HFFc6 (cell line): ENCODE results near the gene SYT8. TPM values are rescaled to one million over a fixed set of nuclear protein-coding genes. Genes with fewer than 3 reads are reported as not detected.

Experiments
- DNase-seq: peaks from one replicate; pipeline ENCODE4 v3.0.0-alpha.2; 2018
- H3K27ac Mint-ChIP-seq: 2 replicates; pipeline ENCODE4 v1.8.0; 2020; ENCODE audit warnings: mild to moderate bottlenecking, mixed read lengths
- H3K27me3 Mint-ChIP-seq: 2 replicates; pipeline ENCODE4 v1.8.0; 2021; ENCODE audit warnings: mild to moderate bottlenecking, moderate library complexity, mixed read lengths; ENCODE audit not compliant: insufficient read depth
- H3K36me3 Mint-ChIP-seq: 2 replicates; pipeline ENCODE4 v1.8.0; 2021; ENCODE audit warnings: low read depth, mixed read lengths
- H3K4me1 Mint-ChIP-seq: 2 replicates; pipeline ENCODE4 v1.8.0; 2020; ENCODE audit warnings: low read depth, mixed read lengths
- H3K4me3 Mint-ChIP-seq: 2 replicates; pipeline ENCODE4 v1.8.0; 2020; ENCODE audit warnings: mild to moderate bottlenecking, moderate library complexity, mixed read lengths
- H3K9me3 Mint-ChIP-seq: 2 replicates; pipeline ENCODE4 v1.8.0; 2020; ENCODE audit warnings: mild to moderate bottlenecking, mixed read lengths
- CTCF ChIP-seq: fragments of 200-600 bp; sonication (generic); IDR thresholded peaks from 2 replicates; pipeline ENCODE4 v1.5.0; 2021; ENCODE audit warnings: antibody characterized with exemption, mild to moderate bottlenecking
- total RNA-seq, 6 experiments: library from RNA; stranded (reverse); fragmentation: NEBNext Ultra II Directional; extraction: Animal tissue kit (Norgen Biotek cat#: 25700); gene quantifications; 2 replicates in 1 of 6; 3 replicates in 5 of 6; pipeline ENCODE4 v1.2.3, GENCODE V29; 2021

The SYT8 gene
- total RNA-seq, 6 experiments from 2014 or later, result not detected

- H3K36me3 Mint-ChIP-seq, result no peaks in the 10 kb centered on the region
- H3K4me3 Mint-ChIP-seq, result no peak overlapping the region
These were observed 4.6 kb downstream of the SYT8 start for GRCh38 chr11:1839204-1839923.

GRCh38 chr11:1839924-1840779 is 5.4 kb downstream of the SYT8 start:
- TF ChIP-seq CTCF, result no peak
- Mint-ChIP-seq H3K27ac (no peak overlapping the region), H3K9me3 (no peaks in the 10 kb centered on the region), H3K4me1 (no peaks in the 10 kb centered on the region; the same call in 1 of the 2 replicates), H3K4me3 (no peak overlapping the region), H3K27me3 (peaks cover 12% of the 10 kb centered on the region), H3K36me3 (no peaks in the 10 kb centered on the region)
- DNase-seq, result no peak

More at GRCh38 chr11:1839204-1839923, 4.6 kb downstream of the SYT8 start:
- Mint-ChIP-seq H3K4me1 (no peaks in the 10 kb centered on the region), H3K9me3 (no peaks in the 10 kb centered on the region), H3K27ac (no peak overlapping the region), H3K27me3 (peaks cover 4% of the 10 kb centered on the region)
- no peak for DNase-seq
- TF ChIP-seq CTCF, result no peak

GRCh38 chr11:1840780-1841480 is 6.1 kb downstream of the SYT8 start:
- no peaks in the 10 kb centered on the region for H3K36me3 Mint-ChIP-seq
- no peak overlapping the region for H3K27ac Mint-ChIP-seq
- DNase-seq, result no peak
- no peaks in the 10 kb centered on the region for H3K9me3 Mint-ChIP-seq
- H3K4me3 Mint-ChIP-seq, result no peak overlapping the region
- H3K27me3 Mint-ChIP-seq, result peaks cover 17% of the 10 kb centered on the region
- no peaks in the 10 kb centered on the region; the same call in 1 of the 2 replicates for H3K4me1 Mint-ChIP-seq
- TF ChIP-seq CTCF, result no peak

GRCh38 chr11:1841511-1842148 is 6.8 kb downstream of the SYT8 start:
- H3K27me3 Mint-ChIP-seq, result peaks cover 20% of the 10 kb centered on the region
- H3K4me3 Mint-ChIP-seq, result no peak overlapping the region
- no peak overlapping the region for H3K27ac Mint-ChIP-seq
- TF ChIP-seq CTCF, result no peak
- H3K36me3 Mint-ChIP-seq, result no peaks in the 10 kb centered on the region
- no peaks in the 10 kb centered on the region; the same call in 1 of the 2 replicates for H3K4me1 Mint-ChIP-seq
- no peak for DNase-seq
- no peaks in the 10 kb centered on the region for H3K9me3 Mint-ChIP-seq
